ENCODE measurements around the gene TP53TG5.
"Not testable (repeated sequence)": the region's sequence is repeated elsewhere in the genome, so short reads cannot be mapped to it uniquely, and the experiment has no call there.

The TP53TG5 gene

DNA sequence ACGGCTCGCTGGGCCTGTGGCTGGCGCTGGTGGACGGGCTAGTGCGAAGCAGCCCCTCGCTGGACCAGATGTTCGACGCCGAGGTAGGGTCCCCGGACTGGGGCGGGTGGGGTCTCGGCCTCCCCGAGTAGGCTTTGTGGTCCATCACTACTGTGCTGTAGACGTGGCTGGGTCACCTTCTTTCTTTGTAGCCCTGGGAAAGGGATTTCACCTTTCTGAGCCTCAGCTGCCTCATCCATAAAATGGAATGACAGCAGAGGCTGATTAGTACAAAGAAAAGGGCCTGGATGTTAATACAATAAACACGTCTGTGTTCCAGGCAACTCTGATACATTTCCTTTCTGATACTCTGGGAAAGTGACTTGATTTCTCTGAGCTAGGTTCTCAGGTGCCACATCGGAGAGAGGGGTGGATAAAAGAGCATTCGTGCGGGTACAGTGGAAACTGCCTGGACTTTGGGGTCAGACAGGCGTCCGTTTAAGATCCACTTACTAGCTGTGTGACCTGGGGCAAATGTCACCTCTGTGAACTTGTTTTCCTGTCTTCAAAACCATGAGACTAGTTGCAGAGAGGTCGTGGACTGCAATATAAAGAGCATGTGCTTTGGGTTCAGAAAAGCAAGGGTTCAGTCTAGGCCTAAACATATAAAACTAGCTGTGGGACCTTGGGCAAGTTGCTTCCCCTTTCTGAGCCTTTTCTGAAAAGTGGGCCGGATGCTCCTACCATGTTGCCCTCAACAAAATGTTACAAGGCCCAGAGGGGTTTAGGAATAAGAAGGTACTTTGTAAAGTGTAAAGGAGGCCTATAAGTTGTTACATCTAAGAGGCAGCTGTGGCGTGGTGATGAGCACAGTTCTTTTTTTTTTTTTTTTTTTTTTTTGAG lies 14.3 kb downstream of the TP53TG5 start:
- DNase-seq = no peak

DNA sequence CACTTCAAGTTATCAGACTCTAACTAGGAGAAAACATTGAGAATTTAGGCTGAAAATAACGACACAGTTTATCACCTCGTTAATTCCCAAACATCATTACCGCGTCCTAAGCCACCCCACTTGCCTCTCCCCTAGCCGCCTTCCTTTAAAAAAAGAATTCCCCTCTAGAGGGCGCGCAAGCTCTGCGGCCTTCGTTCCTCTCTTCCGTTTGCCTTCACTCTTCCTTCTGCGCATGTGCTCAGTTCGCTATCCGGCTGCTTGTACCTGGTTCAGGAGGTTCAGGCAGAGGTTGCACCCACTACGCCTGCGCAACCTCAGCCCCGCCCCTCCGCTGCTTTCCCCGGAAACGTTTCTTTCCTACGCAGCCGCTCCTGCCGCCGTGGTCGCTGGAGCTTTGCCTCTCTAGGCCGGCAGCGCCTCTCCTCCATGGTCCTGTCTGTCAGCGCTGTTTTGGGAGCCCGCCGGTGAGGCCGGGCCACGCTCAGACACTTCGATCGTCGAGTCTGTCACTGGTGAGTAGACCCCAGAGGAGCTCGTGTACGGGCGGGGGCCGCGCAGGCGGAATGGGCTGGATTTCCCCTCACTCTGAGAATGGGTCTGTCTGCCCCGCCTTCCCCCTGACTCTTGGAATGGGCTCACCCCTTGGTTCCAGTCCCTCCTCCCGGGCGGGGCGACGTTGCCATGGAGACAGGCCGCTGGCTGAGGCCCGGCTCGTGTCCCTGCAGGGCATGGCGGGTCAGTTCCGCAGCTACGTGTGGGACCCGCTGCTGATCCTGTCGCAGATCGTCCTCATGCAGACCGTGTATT lies 15.1 kb downstream of the TP53TG5 start, which contains the start of gene SYS1:
TSS of gene SYS1 (plus strand) at position 353 of the 807 bp plus-strand sequence. CDS start at position 729, 376 bp downstream.
- peak; percentile 99 for DNase-seq

- DNase-seq = no peak
Observed at GRCh38 chr20:45361793-45362192, 16.3 kb downstream of the TP53TG5 start.

GRCh38 chr20:45359406-45360148 lies 18.5 kb downstream of the TP53TG5 start:
- no peak for DNase-seq

DNA sequence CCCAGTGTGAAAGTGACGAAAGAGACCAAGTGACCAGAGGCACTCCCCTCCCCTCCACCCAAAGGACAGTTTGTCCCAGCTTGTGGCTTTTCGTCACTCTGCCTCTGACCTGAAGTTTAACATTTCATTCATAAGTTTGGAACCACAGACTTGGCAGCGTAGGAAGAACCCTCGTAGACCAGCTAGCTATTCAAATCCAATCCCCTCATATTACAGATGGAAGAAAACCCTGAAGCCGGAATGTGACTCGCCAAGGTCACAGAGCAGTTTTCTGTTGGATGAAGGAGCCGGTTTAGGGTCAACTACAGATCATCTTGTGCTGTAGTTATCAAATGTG lies 19.1 kb downstream of the TP53TG5 start:
- no peak for DNase-seq

GRCh38 chr20:45358282-45359068 lies 19.6 kb downstream of the TP53TG5 start:
- no peak for DNase-seq

GRCh38 chr20:45355209-45356084 lies 22.7 kb downstream of the TP53TG5 start:
- no peak for DNase-seq

- no peak for DNase-seq
Observed at GRCh38 chr20:45354423-45355208, 23.5 kb downstream of the TP53TG5 start.

- DNase-seq = no peak
Observed at GRCh38 chr20:45353746-45354145, 24.4 kb downstream of the TP53TG5 start.

DNA sequence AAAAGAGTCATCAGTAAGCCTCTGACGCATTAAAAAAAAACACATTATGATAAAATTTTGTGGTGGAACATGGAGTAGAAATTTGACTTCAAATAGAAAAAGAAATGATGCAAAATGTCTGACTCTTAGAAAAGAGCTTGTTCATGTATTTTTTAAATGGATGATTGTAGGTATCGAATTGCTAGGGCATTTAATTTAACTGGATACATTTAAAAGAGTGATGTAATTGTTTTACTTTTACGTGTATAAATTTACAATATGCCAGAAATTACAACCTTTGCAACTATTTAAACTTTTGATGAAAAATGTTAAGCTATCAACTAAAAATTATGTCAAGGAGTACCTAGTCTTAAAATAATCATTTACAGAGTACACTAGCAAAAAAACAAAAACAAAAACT lies 25.4 kb downstream of the TP53TG5 start:
- DNase-seq = no peak

GRCh38 chr20:45350795-45351194 lies 27.3 kb downstream of the TP53TG5 start:
- DNase-seq = not testable (repeated sequence)

DNA sequence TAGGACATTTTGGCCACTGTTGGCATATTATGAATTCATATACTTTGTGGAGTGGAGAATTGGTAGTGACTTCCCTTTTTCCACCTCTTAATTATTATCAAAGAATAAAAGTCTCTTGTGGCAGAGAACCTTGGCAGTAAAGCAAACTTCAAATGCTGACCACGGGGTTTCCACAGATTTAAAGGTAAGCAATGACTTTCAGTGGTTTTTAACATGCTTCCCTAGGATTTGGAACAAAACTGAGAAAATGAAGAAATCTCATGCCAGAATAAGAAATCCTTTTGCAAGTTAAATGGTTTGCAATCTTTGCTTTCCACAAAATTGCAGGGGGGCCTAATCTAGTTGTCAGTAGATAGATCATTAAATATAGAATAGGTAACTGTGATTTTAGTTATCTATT lies 27.9 kb downstream of the TP53TG5 start:
- no peak for DNase-seq

- DNase-seq = peak; percentile 34
Observed at GRCh38 chr20:45347936-45348778, 30.0 kb downstream of the TP53TG5 start, which contains the start of gene SDC4. SDC4 (minus strand) TSS chr20:45348424; CDS start chr20:45348384, 40 bp downstream.

DNA sequence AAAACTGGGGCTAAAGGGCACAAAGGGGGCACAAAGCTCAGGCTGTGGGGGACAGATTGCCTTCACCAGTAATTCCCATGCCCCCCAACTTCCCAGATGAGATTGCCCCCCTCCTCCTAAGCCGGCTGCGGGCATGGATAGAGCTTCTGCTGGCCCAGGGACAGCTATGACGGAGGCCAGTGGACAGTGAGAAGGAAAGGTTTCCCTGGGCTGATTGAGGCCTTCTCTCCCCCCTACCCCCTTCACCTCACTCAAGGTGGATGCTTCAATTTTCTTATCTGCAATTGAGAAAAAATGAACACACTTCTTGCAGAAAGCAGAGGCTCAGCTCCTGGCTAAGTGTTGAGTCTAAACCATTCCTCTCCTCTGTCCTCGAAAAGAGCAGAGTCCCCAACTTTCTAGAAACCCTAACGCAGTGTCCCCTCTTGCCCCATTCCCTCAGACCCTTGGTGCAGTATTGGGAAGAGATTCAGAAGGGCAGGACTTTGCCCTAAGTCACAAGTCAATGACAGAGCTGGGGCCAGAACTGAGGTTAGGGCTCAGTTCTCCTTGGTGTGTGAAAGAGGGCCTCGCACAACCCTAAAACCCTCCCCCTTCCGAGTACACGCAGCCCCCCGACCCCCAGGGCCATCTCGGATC lies 30.7 kb downstream of the TP53TG5 start:
- no peak for DNase-seq

DNA sequence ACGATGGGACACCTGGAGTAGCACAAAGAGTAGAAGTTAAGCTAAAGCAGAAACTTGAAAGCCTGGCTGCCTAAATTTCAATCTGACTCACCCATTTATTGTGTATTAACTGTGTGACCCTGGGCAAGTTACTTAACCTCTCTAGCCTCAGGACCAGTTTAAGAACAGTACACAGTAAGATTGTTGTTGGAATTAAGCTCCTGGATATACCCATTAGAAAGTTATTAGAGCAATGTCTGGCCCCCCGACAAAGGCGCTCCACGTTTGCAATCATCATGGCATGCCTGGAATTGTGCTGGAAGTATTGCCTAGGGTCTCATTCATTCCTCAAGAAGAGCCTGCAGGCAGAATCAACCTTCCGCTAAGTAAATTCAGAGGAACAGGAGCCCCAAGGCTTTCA lies 31.3 kb downstream of the TP53TG5 start:
- no peak for DNase-seq

DNA sequence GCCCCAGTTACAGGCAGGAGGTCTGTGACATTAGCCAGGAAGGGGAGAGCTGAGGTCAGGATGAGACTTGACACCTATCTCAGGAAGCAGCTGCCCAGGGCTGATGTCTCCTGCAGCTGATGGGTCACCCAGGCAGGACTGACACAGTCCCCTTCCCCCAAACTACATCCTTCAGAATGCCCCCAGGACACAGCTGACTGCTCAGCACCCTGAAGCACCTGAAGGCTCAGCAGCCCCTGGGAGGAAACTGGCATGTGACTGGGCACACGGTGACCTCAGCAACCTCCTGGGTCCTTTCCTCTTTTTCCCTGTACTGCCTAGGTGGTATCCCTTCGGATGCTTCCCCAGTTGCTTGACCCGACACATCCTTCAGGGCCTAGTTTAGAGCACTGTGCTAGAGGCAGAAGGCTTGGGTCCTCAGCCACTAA lies 31.8 kb downstream of the TP53TG5 start:
- DNase-seq = no peak

DNA sequence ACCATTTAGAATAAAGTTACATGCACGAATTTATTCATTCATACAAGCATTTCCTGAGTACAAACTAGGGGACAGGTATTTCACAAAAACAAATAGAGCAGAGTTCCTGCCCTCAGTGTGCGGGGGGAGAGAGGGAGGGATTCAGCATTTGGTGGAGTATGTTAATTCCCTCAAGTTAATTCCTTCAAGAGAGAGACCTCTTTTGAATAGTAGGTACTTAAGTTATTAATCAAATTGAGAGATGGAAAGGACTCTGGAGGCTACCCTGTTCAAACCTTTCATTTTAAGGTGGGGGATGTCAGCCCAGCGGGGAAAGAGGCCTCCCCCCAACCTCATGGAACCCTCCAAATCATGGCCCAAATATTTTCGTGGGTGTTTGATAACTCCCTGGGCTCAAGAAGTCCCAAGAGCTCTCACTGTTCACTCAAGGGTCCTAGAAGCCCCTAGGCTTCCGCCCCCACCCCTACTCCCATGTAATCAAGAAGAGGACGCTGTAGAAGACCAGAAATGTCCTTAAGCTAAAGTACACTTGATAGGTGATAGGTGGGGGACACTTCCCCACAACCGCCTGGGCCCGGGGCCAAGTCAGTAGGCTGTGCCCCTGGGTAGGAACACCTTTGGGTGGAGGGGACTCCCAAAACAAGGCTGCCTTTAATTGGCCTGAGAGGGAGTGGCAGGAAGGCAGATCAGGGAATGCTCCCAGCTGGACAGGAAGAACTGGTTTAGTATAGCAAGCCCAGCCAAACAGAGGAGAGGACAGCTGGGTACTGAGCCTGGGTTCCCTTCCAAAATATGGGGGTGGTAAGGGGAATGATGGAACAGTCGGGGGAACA lies 32.8 kb downstream of the TP53TG5 start:
- no peak for DNase-seq
